Prostate gland (tissue), 2 donors: ENCODE data around the gene CASP3. TPM values are rescaled to one million over a fixed set of nuclear protein-coding genes. Genes with fewer than 3 reads are reported as not detected.

Source experiments
- DNase-seq: peaks from one replicate; pipeline ENCODE4 v3.0.0-alpha.2; 2019; ENCODE audit warnings: low spot score
- H3K27ac ChIP-seq, 2 donors: fragments of 200-600 bp; sonication (generic); 2 replicates each; pipeline ENCODE4 v1.5.1; 2017 to 2019
- H3K27me3 ChIP-seq: fragments of 200-600 bp; sonication (generic); replicated peaks from 2 replicates; pipeline ENCODE4 v1.5.1; 2019; ENCODE audit not compliant: insufficient read depth
- H3K36me3 ChIP-seq, 2 donors: fragments of 200-600 bp; sonication (generic); 1 replicate in 1 of 2; 2 replicates in 1 of 2; pipeline versions ENCODE4 v1.5.1 to v1.8.1; 2017 to 2019
- H3K4me1 ChIP-seq: fragments of 200-600 bp; sonication (generic); replicated peaks from 2 replicates; pipeline ENCODE4 v1.5.1; 2019
- H3K4me3 ChIP-seq, 2 donors: fragments of 200-600 bp; sonication (generic); 2 replicates each; pipeline ENCODE4 v1.5.1; 2017 to 2019
- H3K9me3 ChIP-seq: fragments of 200-600 bp; sonication (generic); 2 replicates; pipeline ENCODE4 v1.5.1; 2017
- CTCF ChIP-seq, 4 experiments: fragments of 200-600 bp in 2 of 4; fragments of 450-650 bp in 2 of 4; sonication (generic) in 2 of 4; IDR thresholded peaks; 1 replicate in 3 of 4; 2 replicates in 1 of 4; pipeline ENCODE4 v1.5.1; 2016 to 2019; ENCODE audit warnings: antibody characterized with exemption in 4 of 4, mild to moderate bottlenecking in 2 of 4, moderate library complexity in 2 of 4
- POLR2A ChIP-seq: fragments of 450-650 bp; IDR thresholded peaks from one replicate; pipeline ENCODE4 v1.6.1; 2016; ENCODE audit warnings: antibody characterized with exemption, mild to moderate bottlenecking
- POLR2AphosphoS5 ChIP-seq: sonication (generic); formaldehyde crosslinking; IDR thresholded peaks from one replicate; pipeline ENCODE4 v1.6.1; 2017; ENCODE audit warnings: antibody characterized with exemption
- WGBS: methylation state at CpG from one replicate; pipeline ENCODE4 v1.1.5; 2018; 5-methylcytosine and 5-hydroxymethylcytosine counted together
- intact Hi-C: fragments of 100-400 bp; cut with DNase I; formaldehyde crosslinking; loops from one replicate; pipeline ENCODE4 v1.14.2; 2022
- total RNA-seq, 2 donors: library from RNA; depleted of rRNA; stranded (reverse); fragments of >200 nt; gene quantifications; one replicate each; pipeline ENCODE4 v1.1.0, GENCODE V29; 2016

CASP3 gene
- total RNA-seq, 2 donors from 2014 or later: 13.3 to 13.8 TPM

GRCh38 chr4:184649971-184650855, 966 bp upstream of the CASP3 start:
- no peaks in the 10 kb centered on the region for H3K36me3 ChIP-seq
- DNase-seq: peak; percentile 17
- peak overlapping the region; percentile 65 to 73 for H3K4me3 ChIP-seq
- intact Hi-C loops: loop anchor here (5.0 to 10.0 kb wide), 3 partner anchors 82 to 365 kb away; partner anchors contain the start of genes CENPU and IRF2
- H3K27me3 ChIP-seq: no peaks in the 10 kb centered on the region
- no peak for TF ChIP-seq POLR2AphosphoS5
- H3K4me1 ChIP-seq: peaks cover 14% of the 10 kb centered on the region
- peak overlapping the region; percentile 91 to 94 for H3K27ac ChIP-seq
- H3K9me3 ChIP-seq: no peaks in the 10 kb centered on the region
- 27% methylated on average over 21 of the region's 21 CpGs for WGBS

GRCh38 chr4:184648313-184649025, 778 bp downstream of the CASP3 start:
- WGBS: under 1% methylated on average over 38 of the region's 52 CpGs
- DNase-seq: peak; percentile 60
- intact Hi-C loops: loop anchor here (5.0 to 10.0 kb wide), 3 partner anchors 84 to 364 kb away; partner anchors contain the start of genes CENPU and IRF2

GRCh38 chr4:184648054-184648312, 1.3 kb downstream of the CASP3 start:
- 5% methylated on average over 6 of the region's 6 CpGs for WGBS
- TF ChIP-seq POLR2A (no peak), CTCF (IDR thresholded peaks at IDR 0.05) (no peak), POLR2AphosphoS5 (no peak)
- H3K4me1 ChIP-seq: peaks cover 14% of the 10 kb centered on the region
- no peaks in the 10 kb centered on the region for H3K9me3 ChIP-seq
- DNase-seq: no peak
- intact Hi-C loops: loop anchor here (5.0 to 10.0 kb wide), 3 partner anchors 84 to 363 kb away; partner anchors contain the start of genes CENPU and IRF2
- H3K27me3 ChIP-seq: no peaks in the 10 kb centered on the region
- no peaks in the 10 kb centered on the region for H3K36me3 ChIP-seq
- peak overlapping the region; percentile 91 to 94 for H3K27ac ChIP-seq
- H3K4me3 ChIP-seq: peak overlapping the region; percentile 65 to 73

More at GRCh38 chr4:184648313-184649025, 778 bp downstream of the CASP3 start:
- Histone ChIP-seq H3K36me3 (no peaks in the 10 kb centered on the region), H3K4me1 (peaks cover 14% of the 10 kb centered on the region), H3K27ac (peak overlapping the region; percentile 91 to 94), H3K27me3 (no peaks in the 10 kb centered on the region), H3K9me3 (no peaks in the 10 kb centered on the region), H3K4me3 (peak overlapping the region; percentile 65 to 73)
- TF ChIP-seq POLR2AphosphoS5: peak; percentile 6
- no peak for TF ChIP-seq POLR2A

- intact Hi-C loops: loop anchor here (5.0 to 10.0 kb wide), 3 partner anchors 85 to 363 kb away; partner anchors contain the start of genes CENPU and IRF2
- Histone ChIP-seq H3K4me3 (peak overlapping the region; percentile 65 to 73), H3K4me1 (peaks cover 14% of the 10 kb centered on the region), H3K9me3 (no peaks in the 10 kb centered on the region), H3K36me3 (no peaks in the 10 kb centered on the region), H3K27ac (peak overlapping the region; percentile 91 to 94), H3K27me3 (no peaks in the 10 kb centered on the region)
- WGBS: 57% methylated on average over 7 of the region's 7 CpGs
- TF ChIP-seq POLR2A (no peak), POLR2AphosphoS5 (no peak), CTCF (IDR thresholded peaks at IDR 0.05) (no peak)
- no peak for DNase-seq
Measured at GRCh38 chr4:184647266-184648053, 1.8 kb downstream of the CASP3 start.

- intact Hi-C loops: loop anchor here (5.0 to 10.0 kb wide), 3 partner anchors 86 to 361 kb away; partner anchors contain the start of genes CENPU and IRF2
- peaks cover 14% of the 10 kb centered on the region for H3K4me1 ChIP-seq
- no peak overlapping the region for H3K27ac ChIP-seq
- H3K9me3 ChIP-seq: no peaks in the 10 kb centered on the region
- TF ChIP-seq CTCF (IDR thresholded peaks at IDR 0.05): no peak
- no peak for TF ChIP-seq POLR2A
- no peak for TF ChIP-seq POLR2AphosphoS5
- no peak for DNase-seq
- no peaks in the 10 kb centered on the region for H3K27me3 ChIP-seq
- H3K36me3 ChIP-seq: no peaks in the 10 kb centered on the region
- WGBS: 55% methylated on average over 6 of the region's 6 CpGs
- H3K4me3 ChIP-seq: no peak overlapping the region
Measured at GRCh38 chr4:184645904-184646610, 3.2 kb downstream of the CASP3 start.
